AG10803 (cell line): ENCODE results near the gene CIZ1.
A peak's percentile ranks its signal among the peaks of the same experiment; 100 is the strongest.
"Not testable (repeated sequence)": the region's sequence is repeated elsewhere in the genome, so short reads cannot be mapped to it uniquely, and the experiment has no call there.

ENCODE experiments used
- DNase-seq: peaks from one replicate; pipeline ENCODE4 v3.0.0; 2010; ENCODE audit warnings: low read depth
- H3K4me3 ChIP-seq: 2 replicates; pipeline ENCODE4 v1.5.1; 2011; ENCODE audit warnings: mild to moderate bottlenecking, low read length, control low read depth
- CTCF ChIP-seq: conservative IDR thresholded peaks from 2 replicates; pipeline ENCODE4 v1.5.1; 2011; ENCODE audit warnings: mild to moderate bottlenecking, low read length, control low read depth, inconsistent platforms

CIZ1 gene

GRCh38 chr9:128191406-128192046 is at the start of gene CIZ1:
TSS of gene CIZ1 (minus strand) at chr9:128191572. CDS start at chr9:128190857, 715 bp downstream.
- peak; percentile 43 for TF ChIP-seq CTCF
- DNase-seq: peak; percentile 80
- peak within 1 kb of the TSS; percentile 87 for H3K4me3 ChIP-seq

GRCh38 chr9:128233817-128234406 is 42.5 kb upstream of the CIZ1 start:
- no peak overlapping the region for H3K4me3 ChIP-seq
- TF ChIP-seq CTCF: no peak
- DNase-seq: no peak

- H3K4me3 ChIP-seq: no peak overlapping the region
- DNase-seq: no peak
- no peak for TF ChIP-seq CTCF
Measured at GRCh38 chr9:128232528-128233428, 41.4 kb upstream of the CIZ1 start.

GRCh38 chr9:128231638-128232527 is 40.5 kb upstream of the CIZ1 start:
- DNase-seq: peak; percentile 40
- no peak for TF ChIP-seq CTCF
- no peak overlapping the region for H3K4me3 ChIP-seq

GRCh38 chr9:128230897-128231296 is 39.5 kb upstream of the CIZ1 start:
- not testable (repeated sequence) for DNase-seq, H3K4me3 ChIP-seq

GRCh38 chr9:128226412-128226801 is 35.0 kb upstream of the CIZ1 start:
- no peak overlapping the region for H3K4me3 ChIP-seq
- TF ChIP-seq CTCF: no peak
- no peak for DNase-seq
